HG03342 (cell line): ENCODE measurements around the gene TIAM2.

ENCODE experiments used
- ATAC-seq: cut with Tn5 transposase; IDR thresholded peaks from one replicate; pipeline ENCODE4 v1.9.1; 2021; ENCODE audit warnings: mild to moderate bottlenecking, moderate library complexity; ENCODE audit not compliant: unreplicated experiment

TIAM2 gene

DNA sequence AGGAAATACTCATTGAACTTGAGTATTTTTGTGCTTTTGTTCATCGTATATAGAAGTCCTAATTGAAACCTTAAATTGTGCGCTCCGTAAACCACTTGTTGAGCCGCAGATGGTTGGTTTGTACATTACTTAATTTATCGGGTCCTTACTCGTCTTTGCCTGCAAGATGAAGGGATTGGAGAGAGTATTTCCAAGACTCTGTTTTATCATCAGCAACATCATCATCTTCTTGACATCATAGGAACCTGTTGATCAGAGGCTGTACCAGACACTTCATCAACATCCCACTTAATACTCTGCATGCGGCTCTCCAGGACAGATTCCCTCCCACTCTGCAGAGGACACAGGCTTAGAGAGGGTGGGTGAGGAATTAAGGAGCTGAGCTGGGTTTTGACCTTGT is 28.6 kb downstream of the TIAM2 start:
- ATAC-seq, result no peak

DNA sequence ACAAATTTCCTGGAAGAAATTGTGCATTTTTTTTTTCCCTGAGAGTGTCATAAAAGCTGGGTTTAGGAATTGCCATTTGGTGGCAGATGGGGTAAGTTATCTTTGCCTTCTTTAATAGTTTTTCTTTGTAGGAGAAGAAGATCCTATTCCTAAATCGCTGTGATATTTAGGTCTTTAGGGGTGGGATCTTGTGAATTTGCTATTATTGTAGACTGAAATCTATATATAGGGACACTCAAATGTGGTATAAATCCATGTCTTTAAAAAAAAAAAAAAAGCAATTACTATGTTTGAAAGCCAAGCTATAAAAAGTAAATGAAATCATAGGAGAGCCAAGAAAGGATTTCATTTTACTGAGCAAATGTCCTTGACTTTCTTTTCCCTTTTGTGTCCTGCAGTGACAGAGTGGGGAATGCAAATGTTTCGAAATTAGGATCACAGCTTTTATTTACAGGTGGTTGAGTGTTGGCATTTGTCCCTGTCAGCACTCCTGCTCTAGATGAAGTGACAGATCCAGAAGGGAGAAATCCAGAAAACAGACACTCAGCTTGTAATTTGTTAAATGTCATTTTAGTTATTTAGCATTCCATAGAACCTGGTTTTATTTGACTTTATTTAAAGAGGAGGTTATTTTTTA is 29.4 kb downstream of the TIAM2 start:
- ATAC-seq, result no peak

GRCh38 chr6:155026022-155026705 is 31.0 kb downstream of the TIAM2 start:
- ATAC-seq, result no peak

DNA sequence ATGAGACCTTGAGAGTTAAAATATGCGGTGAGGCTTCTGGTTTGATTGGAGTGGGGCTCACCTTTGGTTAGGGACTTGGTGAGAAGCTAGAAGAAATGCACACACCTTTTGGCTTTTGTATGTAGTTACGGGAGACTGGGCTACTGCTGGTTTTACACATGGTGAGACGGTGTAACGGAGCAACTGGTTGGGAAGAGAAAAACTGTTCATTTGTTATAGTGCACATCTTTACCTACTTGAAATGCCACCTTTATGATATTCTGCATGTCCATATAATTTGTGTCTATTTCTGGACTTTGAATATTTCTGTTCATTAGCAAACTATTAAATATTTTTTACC is 31.6 kb downstream of the TIAM2 start:
- no peak for ATAC-seq

GRCh38 chr6:155030148-155030720 is 35.1 kb downstream of the TIAM2 start:
- no peak for ATAC-seq

DNA sequence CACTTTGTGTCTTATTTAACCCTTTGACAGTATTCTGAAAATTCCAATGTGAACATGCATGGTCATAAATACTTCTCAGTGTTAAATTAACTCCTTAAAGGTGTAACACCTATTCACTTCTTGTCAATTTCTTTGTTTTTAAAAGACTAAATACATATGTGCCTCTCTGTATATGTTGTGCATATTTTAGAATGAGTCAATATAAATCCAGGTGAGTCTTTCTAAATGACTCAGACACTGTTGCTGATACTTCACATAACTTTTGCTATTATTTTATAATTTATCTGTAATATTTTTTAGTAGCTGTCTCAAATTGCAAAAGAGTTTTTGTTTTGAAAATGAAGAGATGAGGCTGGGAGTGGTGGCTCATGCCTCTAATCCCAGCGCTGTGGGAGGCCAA is 36.0 kb downstream of the TIAM2 start:
- no peak for ATAC-seq

GRCh38 chr6:155033021-155033791 is 38.1 kb downstream of the TIAM2 start:
- ATAC-seq, result no peak

- ATAC-seq, result no peak
Observed at GRCh38 chr6:155036907-155037306, 41.8 kb downstream of the TIAM2 start.

DNA sequence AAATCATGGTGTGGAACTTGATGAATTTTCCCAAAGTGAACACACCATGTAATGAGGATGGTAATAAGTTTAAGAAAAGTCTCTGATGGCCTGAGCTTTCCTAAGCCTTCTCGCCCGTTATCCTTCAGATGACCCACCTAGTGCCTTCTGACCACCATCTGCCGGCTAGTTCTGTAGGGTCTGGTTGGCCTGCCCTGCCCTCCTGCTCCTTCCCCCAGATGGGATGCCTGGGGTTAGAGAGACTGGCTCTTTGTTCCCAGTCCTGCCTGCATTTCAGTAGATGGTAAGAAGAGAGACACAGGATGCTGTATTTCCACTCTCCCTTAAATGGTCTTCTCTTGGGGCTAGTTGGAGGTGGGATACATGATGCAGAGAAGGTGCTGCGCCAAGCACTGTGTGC is 43.0 kb downstream of the TIAM2 start:
- no peak for ATAC-seq

GRCh38 chr6:155038527-155038926 is 43.4 kb downstream of the TIAM2 start:
- ATAC-seq, result no peak

DNA sequence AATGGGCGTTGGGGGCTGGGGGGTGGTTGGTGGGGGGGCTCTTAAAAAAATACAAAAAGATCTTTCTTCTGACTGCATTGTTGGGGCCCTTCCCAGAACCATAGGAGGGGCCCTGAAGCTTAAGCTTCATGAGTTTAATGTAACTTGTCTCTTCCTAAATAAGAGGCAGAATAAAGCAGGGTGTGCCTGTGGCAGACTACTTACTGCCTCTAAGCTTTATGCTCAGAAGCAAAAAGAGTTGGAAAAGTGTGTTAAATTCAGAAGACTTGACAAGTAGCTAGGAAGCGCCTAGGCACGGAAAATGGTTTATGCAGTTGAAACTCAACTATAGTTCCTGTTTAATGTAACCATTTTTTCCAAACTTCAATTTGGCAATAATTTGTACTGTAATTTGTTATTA is 44.5 kb downstream of the TIAM2 start:
- ATAC-seq, result no peak

GRCh38 chr6:155040154-155040553 is 45.0 kb downstream of the TIAM2 start:
- no peak for ATAC-seq

GRCh38 chr6:155040901-155041650 is 46.0 kb downstream of the TIAM2 start:
- ATAC-seq, result no peak

DNA sequence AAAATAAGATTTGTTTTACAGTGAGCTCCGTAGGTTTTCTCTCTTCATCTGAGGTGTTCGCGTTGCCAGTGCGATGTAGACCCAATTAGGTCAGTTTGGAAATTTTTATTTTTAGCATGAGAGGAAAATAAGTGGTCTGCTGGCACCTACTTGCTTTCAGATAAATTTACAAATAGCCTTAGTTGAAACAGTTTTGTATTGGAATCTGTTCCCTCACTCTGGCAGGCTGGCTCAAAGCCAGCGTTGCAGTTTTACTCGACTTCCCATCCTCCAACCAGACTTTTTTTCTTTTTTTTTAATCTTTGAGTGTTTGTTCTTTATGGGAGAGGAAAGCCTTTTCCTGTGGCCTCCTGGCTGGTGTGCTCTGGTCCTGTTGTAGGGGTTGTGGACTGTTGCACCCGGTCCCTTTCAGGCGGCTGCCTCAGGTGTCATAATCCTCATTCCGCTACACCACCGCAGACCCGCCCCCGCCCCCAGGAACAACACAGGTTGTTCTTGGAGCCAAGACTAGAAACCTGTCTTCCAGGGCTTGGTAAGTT is 46.7 kb downstream of the TIAM2 start:
- ATAC-seq, result no peak

- no peak for ATAC-seq
Observed at GRCh38 chr6:155042983-155043382, 47.9 kb downstream of the TIAM2 start.

DNA sequence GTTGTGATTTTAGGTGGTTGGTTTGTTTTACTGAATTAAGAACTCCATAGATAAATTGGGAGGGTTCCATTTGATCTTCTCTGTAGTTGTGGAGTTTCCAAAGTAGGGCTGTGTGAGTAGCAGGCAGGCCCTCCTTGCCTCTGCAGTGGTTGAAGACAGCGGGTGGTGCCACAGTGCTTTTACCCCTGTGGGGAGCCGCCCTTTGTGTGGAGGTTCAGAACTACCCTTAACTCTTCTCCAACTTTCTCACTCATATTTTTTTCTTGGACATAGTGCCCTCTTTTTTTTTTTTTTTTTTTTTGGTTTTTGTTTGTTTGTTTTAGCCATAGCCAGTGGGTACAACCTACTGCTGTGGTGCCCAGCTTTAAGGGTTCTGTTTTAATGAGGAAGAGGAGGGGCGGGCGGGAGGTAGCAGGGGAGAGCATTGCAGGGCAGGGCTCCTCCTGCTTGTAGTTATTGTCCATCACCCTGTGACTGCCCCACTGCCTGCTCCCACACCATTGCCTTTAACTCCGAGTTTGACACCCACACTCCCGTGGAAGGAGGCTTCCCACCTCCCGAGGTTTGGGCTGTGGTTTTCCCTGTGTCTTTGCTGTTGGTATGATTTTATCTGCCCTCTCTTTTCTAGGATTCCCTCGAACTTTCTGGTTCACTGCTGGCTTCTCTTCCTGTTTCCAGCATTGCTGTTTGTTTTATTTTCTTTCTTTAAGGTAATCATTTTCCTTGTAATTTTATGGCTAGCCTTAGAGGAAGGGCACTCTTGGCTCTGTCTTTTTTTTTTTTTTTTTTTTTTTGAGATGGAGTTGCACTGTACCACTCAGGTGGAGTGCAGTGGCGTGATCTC is 50.7 kb downstream of the TIAM2 start:
- no peak for ATAC-seq

DNA sequence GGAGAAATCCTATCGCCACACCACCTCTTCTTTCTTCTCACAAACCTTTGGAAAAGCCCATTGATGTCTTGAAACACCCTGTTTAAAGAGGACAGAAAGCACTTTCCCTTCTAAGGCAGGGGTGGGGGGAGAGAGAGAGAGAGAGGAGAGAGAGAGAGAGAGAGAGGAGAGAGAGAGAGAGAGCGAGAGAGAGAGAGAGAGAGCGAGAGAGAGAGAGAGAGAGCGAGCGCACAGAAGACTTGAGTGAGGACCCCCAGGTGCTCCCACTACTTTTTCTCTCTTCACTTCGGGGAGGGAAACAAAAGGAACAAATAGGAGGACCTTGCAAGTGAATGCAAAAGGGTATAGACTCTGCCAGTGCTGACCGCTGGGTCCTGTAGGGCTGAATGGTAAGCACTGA is 52.4 kb downstream of the TIAM2 start:
- no peak for ATAC-seq

GRCh38 chr6:155050311-155050710 is 55.2 kb downstream of the TIAM2 start:
- peak; percentile 86 for ATAC-seq

DNA sequence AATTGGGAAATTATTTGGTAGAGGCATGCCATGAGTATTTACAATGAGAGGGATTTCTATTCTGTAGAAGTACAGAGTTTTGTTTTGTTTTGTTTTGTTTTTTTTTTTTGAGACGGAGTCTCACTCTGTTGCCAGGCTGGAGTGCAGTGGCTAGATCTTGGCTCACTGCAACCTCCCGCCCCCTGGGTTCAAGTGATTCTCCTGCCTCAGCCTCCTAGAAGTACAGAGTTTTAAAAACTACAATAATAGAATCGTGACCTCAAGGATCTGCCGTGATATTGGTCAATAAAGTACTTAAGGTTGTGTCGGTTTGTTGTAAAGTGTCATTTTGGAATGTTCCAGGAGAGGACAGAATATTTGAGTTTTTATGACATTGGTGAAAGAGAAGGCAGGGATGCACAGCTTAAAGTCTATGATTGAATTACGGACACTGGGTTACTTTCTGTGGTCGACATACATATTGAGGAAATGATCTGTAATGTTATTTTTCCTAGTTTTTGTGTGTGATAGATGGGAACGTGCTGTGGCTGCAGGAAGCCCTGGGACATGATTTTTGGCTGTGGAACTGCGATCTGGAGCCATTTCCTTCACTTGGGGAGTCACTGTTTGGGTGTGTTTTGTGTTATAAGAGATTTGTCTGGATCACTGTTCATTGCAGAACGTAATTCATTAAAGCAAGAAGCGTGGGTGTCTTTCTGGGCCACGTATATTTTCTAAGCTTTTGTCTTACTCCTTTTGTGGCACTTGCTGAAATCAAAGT is 59.6 kb downstream of the TIAM2 start:
- no peak for ATAC-seq
